Ishikawa (cell line): ENCODE data around the gene ELANE.

Source experiments
- CEBPB ChIP-seq: IDR thresholded peaks from 2 replicates; pipeline ENCODE4 v1.6.1; 2012
- CREB1 ChIP-seq: IDR thresholded peaks from 2 replicates; pipeline ENCODE4 v1.6.1; 2012; ENCODE audit warnings: low read depth
- EGR1 ChIP-seq: IDR thresholded peaks from 2 replicates; pipeline ENCODE4 v1.6.1; 2012
- EP300 ChIP-seq: IDR thresholded peaks from 2 replicates; pipeline ENCODE4 v1.6.1; 2012; ENCODE audit warnings: borderline replicate concordance
- FOXM1 ChIP-seq: IDR thresholded peaks from 2 replicates; pipeline ENCODE4 v1.6.1; 2012; ENCODE audit warnings: low read depth, borderline replicate concordance
- MAX ChIP-seq: IDR thresholded peaks from 2 replicates; pipeline ENCODE4 v1.6.1; 2012
- NFIC ChIP-seq: IDR thresholded peaks from 2 replicates; pipeline ENCODE4 v1.6.1; 2012
- RAD21 ChIP-seq: IDR thresholded peaks from 2 replicates; pipeline ENCODE4 v1.6.1; 2012; ENCODE audit warnings: low read depth
- REST ChIP-seq: IDR thresholded peaks from 2 replicates; pipeline ENCODE4 v1.6.1; 2012; ENCODE audit warnings: low read depth, mild to moderate bottlenecking
- TAF1 ChIP-seq: IDR thresholded peaks from 2 replicates; pipeline ENCODE4 v1.6.1; 2012; ENCODE audit warnings: low read depth, mild to moderate bottlenecking
- TCF12 ChIP-seq: IDR thresholded peaks from 2 replicates; pipeline ENCODE4 v1.6.1; 2012; ENCODE audit warnings: low read depth
- USF1 ChIP-seq: IDR thresholded peaks from 2 replicates; pipeline ENCODE4 v1.6.1; 2012
- YY1 ChIP-seq: IDR thresholded peaks from 2 replicates; pipeline ENCODE4 v1.6.1; 2012; ENCODE audit warnings: low read depth
- ZBTB7A ChIP-seq: IDR thresholded peaks from 2 replicates; pipeline ENCODE4 v1.6.1; 2012; ENCODE audit warnings: low read depth

GRCh38 chr19:821825-822503, 30.1 kb upstream of the ELANE start, which contains the start of gene PLPPR3:
- TF ChIP-seq RAD21, result no peak
- TF ChIP-seq YY1, result no peak
- TF ChIP-seq CEBPB, result no peak
- no peak for TF ChIP-seq REST
- peak; percentile 83; the same call in 1 of the 2 replicates for TF ChIP-seq ZBTB7A
- no peak for TF ChIP-seq EP300
- TF ChIP-seq CREB1, result no peak
- TF ChIP-seq EGR1, result no peak
- no peak for TF ChIP-seq FOXM1
- no peak for TF ChIP-seq TAF1
- TF ChIP-seq TCF12, result no peak
- TF ChIP-seq USF1, result no peak
- TF ChIP-seq MAX, result no peak
- no peak for TF ChIP-seq NFIC
